ENCODE measurements around the gene PCDH9.

GRCh38 chr13:66899955-66900354 is 330.2 kb downstream of the PCDH9 start:
- TF ChIP-seq CTCF (IDR thresholded peaks at IDR 0.05) (no peak), REST (IDR thresholded peaks at IDR 0.05; ENCODE audit: insufficient read depth in 1 of 2, low read depth in 2 of 2, low read length in 1 of 2) (no peak), POLR2AphosphoS5 (IDR thresholded peaks at IDR 0.05; ENCODE audit: low read depth, low read length) (no peak), TCF7L2 (IDR thresholded peaks at IDR 0.05; ENCODE audit: low read depth, low read length) (no peak), SIN3A (IDR thresholded peaks at IDR 0.05; ENCODE audit: borderline replicate concordance, insufficient read depth, low read depth, low read length) (no peak)
